Stimulated activated memory B cell treated with anti-CD40 and anti-IgM and Interleukin-4, amounts not matched to agents 10 μg/mL and 1 μg/mL and 100 μg/mL, for 72 hours (primary cell): ENCODE data around the gene USP28.

Experiments used
- ATAC-seq: fragments of 150-1000 bp; cut with Tn5 transposase; 2 replicates; pipeline ENCODE4 v1.10.0; 2021
- H3K27ac Mint-ChIP-seq: one replicate; pipeline ENCODE4 v1.8.0; 2022; ENCODE audit warnings: mild to moderate bottlenecking, mixed read lengths
- H3K27me3 Mint-ChIP-seq: one replicate; pipeline ENCODE4 v1.8.0; 2022; ENCODE audit warnings: mixed read lengths
- H3K36me3 Mint-ChIP-seq: one replicate; pipeline ENCODE4 v1.8.0; 2022; ENCODE audit warnings: mixed read lengths
- H3K4me1 Mint-ChIP-seq: one replicate; pipeline ENCODE4 v1.8.0; 2022; ENCODE audit warnings: mixed read lengths
- H3K4me3 Mint-ChIP-seq: one replicate; pipeline ENCODE4 v1.8.0; 2022; ENCODE audit warnings: mild to moderate bottlenecking, moderate library complexity, mixed read lengths
- H3K9me3 Mint-ChIP-seq: one replicate; pipeline ENCODE4 v1.8.0; 2022; ENCODE audit warnings: mixed read lengths

The USP28 gene

DNA sequence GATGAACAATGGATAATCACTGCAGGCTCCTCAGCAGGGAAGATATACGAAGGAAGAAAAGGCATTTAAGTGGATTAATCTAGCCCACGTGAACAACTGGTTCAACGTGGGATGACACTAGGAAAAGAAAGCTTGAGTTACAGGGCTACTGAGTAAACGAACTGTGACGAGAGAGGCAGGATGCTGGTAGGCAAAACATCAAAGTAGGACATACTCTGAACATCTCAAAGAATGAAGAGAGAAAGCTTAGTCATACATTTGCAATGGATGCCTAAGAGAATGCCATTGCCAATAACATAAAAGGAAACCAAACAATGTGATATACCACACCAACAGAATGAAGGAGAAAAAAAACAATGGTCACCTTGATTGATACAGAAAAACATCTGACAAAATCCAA is 12.9 kb downstream of the USP28 start:
- no peak overlapping the region for H3K27ac Mint-ChIP-seq
- no peaks in the 10 kb centered on the region for H3K27me3 Mint-ChIP-seq
- no peaks in the 10 kb centered on the region for H3K9me3 Mint-ChIP-seq
- H3K4me1 Mint-ChIP-seq: peaks cover 51% of the 10 kb centered on the region
- no peak overlapping the region for H3K4me3 Mint-ChIP-seq
- ATAC-seq: no peak
- peaks cover 51% of the 10 kb centered on the region for H3K36me3 Mint-ChIP-seq

- H3K4me3 Mint-ChIP-seq: no peak overlapping the region
- peaks cover 28% of the 10 kb centered on the region for H3K36me3 Mint-ChIP-seq
- no peaks in the 10 kb centered on the region for H3K27me3 Mint-ChIP-seq
- peaks cover 43% of the 10 kb centered on the region for H3K4me1 Mint-ChIP-seq
- no peak for ATAC-seq
- H3K9me3 Mint-ChIP-seq: no peaks in the 10 kb centered on the region
- peak overlapping the region; percentile 63 for H3K27ac Mint-ChIP-seq
Observed at GRCh38 chr11:113859665-113860064, 15.7 kb downstream of the USP28 start.

DNA sequence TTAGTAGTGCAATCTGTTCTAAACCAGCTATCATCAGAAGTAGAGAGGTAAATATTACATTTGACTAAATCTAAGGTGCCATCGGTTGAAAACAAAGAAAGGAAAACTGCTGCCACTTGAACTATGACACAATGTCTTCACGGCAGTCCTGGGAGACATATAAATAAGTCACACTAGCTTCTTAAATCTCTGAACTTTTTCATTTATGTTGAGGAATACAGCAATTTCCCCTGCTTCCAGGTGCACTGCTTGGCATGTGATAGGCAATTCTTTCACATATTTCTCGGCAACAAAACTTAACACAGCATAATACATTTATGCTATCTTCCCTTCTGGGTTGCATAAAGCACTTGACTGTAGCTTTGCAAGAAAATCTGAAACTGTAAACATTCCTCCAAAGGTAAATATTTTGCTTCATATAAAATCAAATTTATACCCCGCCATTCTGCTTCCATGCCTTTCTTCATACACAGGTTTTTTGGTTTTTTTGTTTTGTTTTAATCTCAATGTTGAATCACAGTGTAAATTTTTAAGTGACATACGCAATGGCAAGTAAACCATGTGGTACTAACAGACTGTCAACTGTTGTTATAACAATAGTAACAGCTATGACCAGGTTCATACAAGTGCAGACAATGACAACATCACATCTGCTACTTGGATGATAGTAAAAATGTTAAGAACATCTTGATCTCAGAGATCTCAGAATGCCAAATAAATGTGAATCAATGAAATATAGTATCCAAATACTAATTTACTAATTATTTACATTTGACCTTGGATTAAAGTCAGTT is 18.2 kb downstream of the USP28 start:
- H3K9me3 Mint-ChIP-seq: no peaks in the 10 kb centered on the region

GRCh38 chr11:113855803-113856202 is 19.6 kb downstream of the USP28 start:
- peaks cover 24% of the 10 kb centered on the region for H3K36me3 Mint-ChIP-seq
- H3K27ac Mint-ChIP-seq: no peak overlapping the region
- H3K9me3 Mint-ChIP-seq: no peaks in the 10 kb centered on the region
- no peak overlapping the region for H3K4me3 Mint-ChIP-seq
- H3K27me3 Mint-ChIP-seq: no peaks in the 10 kb centered on the region
- H3K4me1 Mint-ChIP-seq: peaks cover 17% of the 10 kb centered on the region
- no peak for ATAC-seq

More for the DNA sequence above, 18.2 kb downstream of the USP28 start:
- ATAC-seq: no peak
- Mint-ChIP-seq H3K36me3 (peaks cover 20% of the 10 kb centered on the region), H3K4me3 (no peak overlapping the region), H3K4me1 (peaks cover 31% of the 10 kb centered on the region), H3K27me3 (no peaks in the 10 kb centered on the region), H3K27ac (no peak overlapping the region)

GRCh38 chr11:113850188-113850587 is 25.2 kb downstream of the USP28 start:
- Mint-ChIP-seq H3K4me3 (no peak overlapping the region), H3K27me3 (no peaks in the 10 kb centered on the region), H3K27ac (no peak overlapping the region), H3K9me3 (peaks cover 4% of the 10 kb centered on the region), H3K4me1 (peaks cover 21% of the 10 kb centered on the region), H3K36me3 (peaks cover 57% of the 10 kb centered on the region)
- no peak for ATAC-seq

GRCh38 chr11:113849713-113850112 is 25.7 kb downstream of the USP28 start:
- ATAC-seq: no peak
- H3K36me3 Mint-ChIP-seq: peaks cover 59% of the 10 kb centered on the region
- no peak overlapping the region for H3K4me3 Mint-ChIP-seq
- H3K27ac Mint-ChIP-seq: no peak overlapping the region
- H3K9me3 Mint-ChIP-seq: peaks cover 4% of the 10 kb centered on the region
- H3K4me1 Mint-ChIP-seq: peaks cover 20% of the 10 kb centered on the region
- H3K27me3 Mint-ChIP-seq: no peaks in the 10 kb centered on the region

DNA sequence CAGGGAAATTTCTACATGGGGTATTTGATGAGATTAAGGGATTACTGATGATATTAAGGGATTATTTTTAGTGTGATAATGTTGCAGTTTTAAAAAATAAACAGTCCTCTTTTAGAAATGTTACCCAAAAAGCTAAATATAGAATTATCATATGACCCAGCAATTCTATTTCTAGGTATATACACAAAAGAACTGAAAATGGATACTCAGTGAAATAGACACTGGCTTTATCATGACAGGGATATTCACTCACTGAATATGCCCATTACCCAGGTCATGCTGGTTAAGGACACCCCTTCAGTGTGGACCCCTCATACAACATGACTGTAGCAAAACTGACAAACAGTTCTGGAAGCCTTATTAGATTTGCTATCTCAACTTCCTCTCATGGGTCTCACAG is 27.8 kb downstream of the USP28 start:
- H3K36me3 Mint-ChIP-seq: peaks cover 66% of the 10 kb centered on the region
- H3K9me3 Mint-ChIP-seq: peaks cover 4% of the 10 kb centered on the region
- H3K4me1 Mint-ChIP-seq: peaks cover 20% of the 10 kb centered on the region
- H3K27me3 Mint-ChIP-seq: no peaks in the 10 kb centered on the region
- ATAC-seq: no peak
- H3K27ac Mint-ChIP-seq: peak overlapping the region; percentile 68
- no peak overlapping the region for H3K4me3 Mint-ChIP-seq

GRCh38 chr11:113847111-113847510 is 28.3 kb downstream of the USP28 start:
- Mint-ChIP-seq H3K4me3 (no peak overlapping the region), H3K36me3 (peaks cover 67% of the 10 kb centered on the region), H3K27me3 (no peaks in the 10 kb centered on the region), H3K27ac (peak overlapping the region; percentile 68), H3K9me3 (peaks cover 4% of the 10 kb centered on the region), H3K4me1 (peaks cover 21% of the 10 kb centered on the region)
- ATAC-seq: no peak

- Mint-ChIP-seq H3K27ac (peak overlapping the region; percentile 62), H3K4me3 (peak overlapping the region; percentile 4), H3K27me3 (no peaks in the 10 kb centered on the region), H3K4me1 (peaks cover 24% of the 10 kb centered on the region), H3K36me3 (peaks cover 31% of the 10 kb centered on the region), H3K9me3 (no peaks in the 10 kb centered on the region)
- ATAC-seq: no peak
Observed at GRCh38 chr11:113841691-113842090, 33.7 kb downstream of the USP28 start.

DNA sequence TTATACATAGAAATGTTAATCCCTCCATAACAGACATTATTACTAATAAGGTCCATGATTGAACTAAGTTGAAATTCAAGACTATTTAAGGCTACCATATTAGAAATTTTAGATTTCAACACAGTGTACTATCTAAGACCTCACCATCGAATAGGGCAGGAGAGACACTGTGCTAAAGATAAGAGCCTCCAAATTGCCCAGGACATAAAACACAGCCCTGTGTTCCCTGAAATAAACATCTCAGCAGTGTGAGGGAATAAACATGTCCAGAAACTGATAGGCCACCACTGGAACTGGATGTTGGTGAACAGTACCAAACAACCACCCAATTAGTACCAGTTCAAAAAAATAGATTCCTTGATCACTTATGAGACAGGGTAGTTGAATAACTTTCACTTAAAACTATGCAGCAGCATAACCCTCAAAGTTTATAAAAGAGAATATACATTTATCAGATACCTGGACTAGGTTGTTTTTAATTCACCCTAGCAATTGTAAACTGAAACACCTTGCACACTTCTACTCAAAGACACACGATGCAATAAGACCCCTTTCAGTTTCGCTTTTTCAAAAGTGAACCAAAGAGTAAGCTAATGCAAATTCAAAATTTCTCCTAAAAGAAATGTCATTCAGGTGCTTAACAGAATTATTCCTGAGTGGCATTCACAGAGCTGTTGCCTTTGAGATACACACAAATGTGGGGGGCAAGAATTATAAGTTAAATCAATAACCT is 34.3 kb downstream of the USP28 start:
- peaks cover 22% of the 10 kb centered on the region for H3K4me1 Mint-ChIP-seq
- no peaks in the 10 kb centered on the region for H3K27me3 Mint-ChIP-seq
- peak overlapping the region; percentile 62 for H3K27ac Mint-ChIP-seq
- H3K9me3 Mint-ChIP-seq: no peaks in the 10 kb centered on the region
- peaks cover 27% of the 10 kb centered on the region for H3K36me3 Mint-ChIP-seq
- ATAC-seq: no peak
- H3K4me3 Mint-ChIP-seq: peak overlapping the region; percentile 24

- Mint-ChIP-seq H3K27me3 (no peaks in the 10 kb centered on the region), H3K4me1 (peaks cover 19% of the 10 kb centered on the region), H3K9me3 (no peaks in the 10 kb centered on the region), H3K4me3 (peak overlapping the region; percentile 1), H3K27ac (no peak overlapping the region), H3K36me3 (peaks cover 21% of the 10 kb centered on the region)
- peak; percentile 99 for ATAC-seq
Observed at GRCh38 chr11:113839842-113840241, 35.5 kb downstream of the USP28 start.

- Mint-ChIP-seq H3K4me3 (no peak overlapping the region), H3K36me3 (peaks cover 15% of the 10 kb centered on the region), H3K27me3 (no peaks in the 10 kb centered on the region), H3K27ac (no peak overlapping the region), H3K4me1 (peaks cover 19% of the 10 kb centered on the region), H3K9me3 (no peaks in the 10 kb centered on the region)
- ATAC-seq: no peak
Observed at GRCh38 chr11:113838005-113838404, 37.4 kb downstream of the USP28 start.

GRCh38 chr11:113835306-113835705 is 40.1 kb downstream of the USP28 start:
- Mint-ChIP-seq H3K4me1 (peaks cover 17% of the 10 kb centered on the region), H3K36me3 (peaks cover 15% of the 10 kb centered on the region), H3K4me3 (no peak overlapping the region), H3K27me3 (no peaks in the 10 kb centered on the region), H3K27ac (no peak overlapping the region), H3K9me3 (no peaks in the 10 kb centered on the region)
- ATAC-seq: no peak

DNA sequence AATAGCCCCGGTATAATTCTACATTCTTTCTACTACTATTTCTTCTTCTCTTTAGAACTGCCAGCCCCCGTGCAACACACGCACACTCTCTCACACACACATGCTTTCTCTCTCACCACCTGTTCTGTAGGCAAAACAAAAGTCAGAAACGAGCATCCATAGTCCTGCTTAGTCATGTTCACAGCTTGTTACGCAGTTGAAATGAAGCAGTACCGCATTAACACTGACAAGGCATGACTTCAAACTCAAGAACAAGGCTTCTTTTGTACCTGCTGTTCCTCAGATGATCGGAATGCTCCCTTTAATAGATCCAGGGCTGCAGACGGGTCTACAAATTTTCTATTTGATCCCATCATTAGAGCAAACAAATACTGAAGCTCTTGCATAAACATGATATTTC is 42.2 kb downstream of the USP28 start:
- no peaks in the 10 kb centered on the region for H3K9me3 Mint-ChIP-seq
- H3K27ac Mint-ChIP-seq: no peak overlapping the region
- peaks cover 29% of the 10 kb centered on the region for H3K36me3 Mint-ChIP-seq
- H3K4me1 Mint-ChIP-seq: peaks cover 9% of the 10 kb centered on the region
- no peak for ATAC-seq
- H3K27me3 Mint-ChIP-seq: no peaks in the 10 kb centered on the region
- H3K4me3 Mint-ChIP-seq: no peak overlapping the region

- no peak overlapping the region for H3K4me3 Mint-ChIP-seq
- H3K36me3 Mint-ChIP-seq: peaks cover 40% of the 10 kb centered on the region
- H3K9me3 Mint-ChIP-seq: no peaks in the 10 kb centered on the region
- H3K27me3 Mint-ChIP-seq: no peaks in the 10 kb centered on the region
- peaks cover 9% of the 10 kb centered on the region for H3K4me1 Mint-ChIP-seq
- H3K27ac Mint-ChIP-seq: peak overlapping the region; percentile 58
- ATAC-seq: peak; percentile 88
Observed at GRCh38 chr11:113831314-113831713, 44.1 kb downstream of the USP28 start.

GRCh38 chr11:113829751-113830150 is 45.6 kb downstream of the USP28 start:
- H3K9me3 Mint-ChIP-seq: no peaks in the 10 kb centered on the region
- H3K36me3 Mint-ChIP-seq: peaks cover 50% of the 10 kb centered on the region
- ATAC-seq: no peak
- H3K4me1 Mint-ChIP-seq: peaks cover 9% of the 10 kb centered on the region
- no peak overlapping the region for H3K4me3 Mint-ChIP-seq
- H3K27me3 Mint-ChIP-seq: no peaks in the 10 kb centered on the region
- no peak overlapping the region for H3K27ac Mint-ChIP-seq
